ENCODE measurements around the gene ECSIT. TPM values are rescaled to one million over a fixed set of nuclear protein-coding genes. Genes with fewer than 3 reads are reported as not detected.

ECSIT gene
- total and polyA plus RNA-seq, 12 donors, result 28.7 to 122 (median 67.0) TPM

DNA sequence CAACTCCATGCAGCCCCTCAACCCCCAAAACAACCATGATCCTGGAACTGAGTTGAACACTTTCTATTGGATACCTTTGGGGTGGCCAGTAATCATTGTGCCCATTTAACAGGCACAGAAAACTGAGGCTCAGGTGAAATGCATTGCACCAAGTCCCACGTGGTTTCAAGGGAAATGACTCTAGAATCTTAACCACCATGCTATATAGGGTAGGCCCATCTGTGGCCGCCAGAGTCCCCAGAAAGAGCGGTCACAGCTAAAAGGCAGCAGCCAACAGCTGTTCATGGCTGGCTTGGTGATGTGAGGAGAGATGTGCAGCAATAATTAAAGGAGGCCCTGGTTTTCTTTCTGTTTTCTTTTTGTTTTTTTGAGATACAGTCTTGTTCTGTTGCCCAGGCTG is 12.3 kb upstream of the ECSIT start:
- 52 to 84% (median 69%) methylated on average over 3 of the region's 3 CpGs for WGBS, 4 donors
- TF ChIP-seq, protein P1, sequence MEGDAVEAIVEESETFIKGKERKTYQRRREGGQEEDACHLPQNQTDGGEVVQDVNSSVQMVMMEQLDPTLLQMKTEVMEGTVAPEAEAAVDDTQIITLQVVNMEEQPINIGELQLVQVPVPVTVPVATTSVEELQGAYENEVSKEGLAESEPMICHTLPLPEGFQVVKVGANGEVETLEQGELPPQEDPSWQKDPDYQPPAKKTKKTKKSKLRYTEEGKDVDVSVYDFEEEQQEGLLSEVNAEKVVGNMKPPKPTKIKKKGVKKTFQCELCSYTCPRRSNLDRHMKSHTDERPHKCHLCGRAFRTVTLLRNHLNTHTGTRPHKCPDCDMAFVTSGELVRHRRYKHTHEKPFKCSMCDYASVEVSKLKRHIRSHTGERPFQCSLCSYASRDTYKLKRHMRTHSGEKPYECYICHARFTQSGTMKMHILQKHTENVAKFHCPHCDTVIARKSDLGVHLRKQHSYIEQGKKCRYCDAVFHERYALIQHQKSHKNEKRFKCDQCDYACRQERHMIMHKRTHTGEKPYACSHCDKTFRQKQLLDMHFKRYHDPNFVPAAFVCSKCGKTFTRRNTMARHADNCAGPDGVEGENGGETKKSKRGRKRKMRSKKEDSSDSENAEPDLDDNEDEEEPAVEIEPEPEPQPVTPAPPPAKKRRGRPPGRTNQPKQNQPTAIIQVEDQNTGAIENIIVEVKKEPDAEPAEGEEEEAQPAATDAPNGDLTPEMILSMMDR (IDR thresholded peaks at IDR 0.05), result no peak
- TF ChIP-seq POLR2A (IDR thresholded peaks at IDR 0.05), result no peak
- Histone ChIP-seq H3K9me3 (replicated peaks in 1 of 3) (no peaks in the 10 kb centered on the region), H3K4me3 (no peak overlapping the region), H3K36me3 (replicated peaks in 1 of 2) (no peaks in the 10 kb centered on the region), H3K27ac (no peak overlapping the region), H3K27me3 (peaks cover 4% of the 10 kb centered on the region), H3K4me1 (replicated peaks in 1 of 2) (no peaks in the 10 kb centered on the region)
- DNase-seq, result no peak
- intact Hi-C loops (cut with DNase I), result no loop called here

DNA sequence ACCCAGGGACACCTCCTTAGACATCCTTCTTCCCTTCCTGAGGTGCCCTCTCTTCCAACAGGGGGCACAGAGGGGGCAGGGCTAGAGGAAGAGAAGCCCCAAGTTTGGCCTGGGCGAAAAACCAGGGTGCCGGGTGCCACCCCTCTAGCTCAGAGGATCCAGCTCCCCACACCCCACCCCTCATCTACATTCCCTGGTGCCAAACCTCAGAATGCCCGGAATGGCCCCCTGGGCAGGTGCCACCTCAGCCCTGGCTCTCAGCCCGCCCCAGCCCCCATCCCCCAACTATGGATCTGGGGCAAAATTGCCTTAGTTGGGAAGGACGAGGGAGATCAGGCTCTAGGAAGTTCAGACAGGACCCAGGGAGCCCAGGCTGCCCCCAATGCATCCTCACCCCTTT is 11.7 kb upstream of the ECSIT start:
- intact Hi-C loops (cut with DNase I), result no loop called here

DNA sequence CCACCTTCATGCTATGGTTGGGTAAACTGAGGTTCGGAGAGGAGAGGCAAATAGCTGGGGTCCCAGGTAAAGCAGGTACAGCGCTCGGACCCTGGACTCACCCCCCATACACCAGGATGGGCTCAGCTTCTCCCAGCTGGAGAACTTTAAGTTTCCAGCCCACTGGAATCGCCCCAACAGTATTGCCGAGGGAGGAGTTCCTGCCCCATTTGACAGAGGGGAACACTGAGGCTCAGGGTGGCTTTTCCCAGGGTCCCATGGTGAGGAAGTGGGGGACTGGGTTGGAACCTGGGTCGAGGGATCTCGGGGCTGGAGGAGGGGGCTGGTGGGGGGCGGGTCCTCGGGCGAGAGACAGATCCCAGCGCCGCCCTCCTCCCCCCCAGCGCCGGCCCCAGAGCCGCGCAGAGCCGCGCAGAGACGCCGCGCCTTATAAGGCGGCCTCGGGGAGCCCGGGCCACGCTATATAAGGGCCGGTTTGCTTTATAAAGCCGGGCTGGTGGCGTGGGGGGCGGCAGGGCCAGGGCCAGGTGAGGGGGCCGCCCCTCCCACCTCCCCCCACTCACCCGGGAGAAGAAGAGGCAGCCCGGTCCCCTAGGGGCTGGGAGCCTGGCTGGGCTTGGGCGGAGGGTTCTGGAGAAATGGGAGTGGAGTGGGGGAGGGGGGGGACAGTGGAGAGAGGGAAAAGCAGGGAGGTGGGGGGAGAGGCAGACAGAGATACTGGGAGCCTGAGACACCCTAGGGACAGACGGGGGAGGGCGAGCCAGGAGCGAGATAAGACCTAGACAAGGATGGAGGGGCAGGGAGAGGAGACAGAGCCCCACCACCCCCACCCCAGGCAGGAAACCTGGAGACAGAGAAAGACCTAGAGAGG is 10.8 kb upstream of the ECSIT start:
- no peaks in the 10 kb centered on the region for H3K36me3 ChIP-seq (replicated peaks in 1 of 2)
- no peaks in the 10 kb centered on the region for H3K9me3 ChIP-seq (replicated peaks in 1 of 3)
- H3K27ac ChIP-seq, result peak overlapping the region in 1 of 5 donors; percentile 38
- peak overlapping the region in 1 of 4 donors; percentile 19 for H3K4me3 ChIP-seq
- H3K27me3 ChIP-seq, result peaks cover 4% of the 10 kb centered on the region
- TF ChIP-seq, protein P1 (IDR thresholded peaks at IDR 0.05), result no peak
- no peak for TF ChIP-seq POLR2A (IDR thresholded peaks at IDR 0.05)
- intact Hi-C loops (cut with DNase I), result loop anchor here in 1 of 2 donors (5.0 kb wide), 1 partner anchor 48 kb away; no protein-coding TSS in a partner anchor
- DNase-seq, result no peak
- peaks cover 6% of the 10 kb centered on the region in 2 donors for H3K4me1 ChIP-seq (replicated peaks in 1 of 2)
- 13 to 62% (median 26%) methylated on average over 7 to 36 of the region's 36 CpGs for WGBS, 4 donors

More for the DNA sequence above, 11.7 kb upstream of the ECSIT start:
- Histone ChIP-seq H3K36me3 (replicated peaks in 1 of 2) (no peaks in the 10 kb centered on the region), H3K4me3 (no peak overlapping the region), H3K9me3 (replicated peaks in 1 of 3) (no peaks in the 10 kb centered on the region), H3K4me1 (replicated peaks in 1 of 2) (peaks cover 3% of the 10 kb centered on the region in 2 donors), H3K27me3 (peaks cover 4% of the 10 kb centered on the region), H3K27ac (no peak overlapping the region)
- TF ChIP-seq, protein P1 (IDR thresholded peaks at IDR 0.05), result no peak
- TF ChIP-seq POLR2A (IDR thresholded peaks at IDR 0.05), result no peak
- 57 to 93% (median 76%) methylated on average over 1 to 5 of the region's 5 CpGs for WGBS, 4 donors
- no peak for DNase-seq

DNA sequence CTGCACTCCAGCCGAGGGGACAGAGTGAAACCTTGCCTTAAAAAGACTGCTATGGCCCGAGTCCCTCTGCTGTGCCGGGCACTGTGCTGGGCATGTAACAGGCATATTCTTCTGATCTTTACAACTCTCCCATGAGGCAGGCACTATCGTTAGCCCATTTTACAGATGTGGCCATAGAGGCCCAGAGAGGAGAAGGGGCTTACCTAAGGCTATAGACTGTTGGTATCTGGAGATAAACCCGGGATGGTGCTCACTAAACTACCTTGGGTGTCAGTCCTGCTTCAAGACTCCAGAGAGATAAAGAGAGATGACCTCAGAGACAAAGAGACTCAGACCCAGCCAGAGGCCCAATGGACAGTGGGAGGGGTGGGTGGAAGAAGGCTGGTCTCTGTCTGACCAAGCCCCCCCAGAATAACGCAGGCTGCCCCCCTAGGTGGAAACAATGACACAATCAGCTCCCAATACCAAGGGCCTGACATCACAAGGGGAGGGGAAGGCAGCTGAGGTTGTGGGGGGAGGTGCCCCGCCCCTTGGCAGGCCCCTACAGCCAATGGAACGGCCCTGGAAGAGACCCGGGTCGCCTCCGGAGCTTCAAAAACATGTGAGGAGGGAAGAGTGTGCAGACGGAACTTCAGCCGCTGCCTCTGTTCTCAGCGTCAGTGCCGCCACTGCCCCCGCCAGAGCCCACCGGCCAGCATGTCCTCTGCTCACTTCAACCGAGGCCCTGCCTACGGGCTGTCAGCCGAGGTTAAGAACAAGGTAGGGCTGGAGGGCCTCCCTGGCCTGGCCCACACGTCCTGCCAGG is 9.5 kb upstream of the ECSIT start, which contains the start of gene CNN1:
TSS of gene CNN1 (plus strand) at position 620 of the 805 bp plus-strand sequence. CDS start at position 697, 77 bp downstream.
- 26 to 32% (median 30%) methylated on average over 15 to 21 of the region's 21 CpGs for WGBS, 4 donors
- H3K4me1 ChIP-seq (replicated peaks in 1 of 2), result peaks cover 6% of the 10 kb centered on the region in 2 donors
- peak within 1 kb of the TSS in 2 of 5 donors; percentile 63 to 70 for H3K27ac ChIP-seq
- DNase-seq, result peak in 3 of 7 donors; percentile 33 to 77 (median 42)
- TF ChIP-seq, protein P1 (IDR thresholded peaks at IDR 0.05), result no peak
- TF ChIP-seq POLR2A (IDR thresholded peaks at IDR 0.05), result peak in 1 of 2 donors; percentile 16
- intact Hi-C loops (cut with DNase I), result loop anchor here in 1 of 2 donors (5.0 kb wide), 1 partner anchor 49 kb away; no protein-coding TSS in a partner anchor
- H3K9me3 ChIP-seq (replicated peaks in 1 of 3), result no peaks in the 10 kb centered on the region
- H3K4me3 ChIP-seq, result peak within 1 kb of the TSS in 1 of 4 donors; percentile 19
- H3K27me3 ChIP-seq, result peaks cover 4% of the 10 kb centered on the region
- H3K36me3 ChIP-seq (replicated peaks in 1 of 2), result no peaks in the 10 kb centered on the region

All from adrenal gland (tissue), 12 donors.